ENCODE data around the gene WNT3A. TPM values are rescaled to one million over a fixed set of nuclear protein-coding genes. Genes with fewer than 3 reads are reported as not detected.

Gene WNT3A
- total and polyA plus RNA-seq, 2 experiments from 2014 or later, result 0.07 to 0.65 TPM

DNA sequence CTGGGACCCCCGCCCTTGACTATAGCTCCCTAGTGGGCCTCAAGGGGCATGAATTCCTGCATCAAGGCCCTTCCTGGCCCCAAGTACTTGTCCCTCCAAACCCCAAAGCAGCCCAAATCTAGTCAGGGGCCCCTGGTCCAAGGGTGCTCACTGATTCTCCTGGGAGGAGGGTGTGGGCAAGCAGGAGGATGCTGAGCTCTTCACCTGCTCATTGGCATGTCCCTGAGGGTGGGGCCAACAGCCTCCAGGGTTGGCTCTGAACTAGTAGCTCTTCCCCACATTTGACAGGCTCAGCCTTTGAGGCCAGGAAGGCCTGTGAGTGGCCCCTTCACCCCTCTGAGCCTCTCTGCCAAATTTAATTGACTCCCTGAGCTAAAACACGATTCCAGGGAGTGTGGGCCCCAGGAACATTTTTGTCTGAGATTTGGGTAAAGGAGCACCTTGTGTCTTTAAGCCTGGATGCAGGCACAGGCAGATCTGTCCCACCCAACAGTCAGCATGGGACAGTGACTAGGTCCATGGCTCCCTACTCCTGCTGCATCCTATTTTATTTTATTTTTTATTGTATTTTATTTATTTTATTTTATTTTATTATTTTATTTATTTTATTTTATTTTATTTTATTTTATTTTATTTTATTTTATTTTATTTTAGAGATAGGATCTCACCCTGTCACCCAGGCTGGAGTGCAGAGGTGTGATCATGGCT, 48.0 kb upstream of the WNT3A start:
- Histone ChIP-seq H3F3A (replicated peaks; ENCODE audit: low read depth) (no peaks in the 10 kb centered on the region), H3K79me2 (replicated peaks; ENCODE audit: insufficient read depth) (no peaks in the 10 kb centered on the region), H3K4me3 (no peak overlapping the region), H3K27ac (ENCODE audit: low read depth) (no peak overlapping the region), H3K4me1 (ENCODE audit: insufficient read depth) (no peaks in the 10 kb centered on the region), H3K36me3 (ENCODE audit: insufficient read depth) (no peaks in the 10 kb centered on the region), H3K27me3 (ENCODE audit: insufficient read depth) (peaks cover 6% of the 10 kb centered on the region; the same call in 1 of the 2 replicates), H4K20me1 (replicated peaks; ENCODE audit: insufficient read depth) (no peaks in the 10 kb centered on the region), H2AFZ (no peak overlapping the region), H3K9me2 (ENCODE audit: insufficient read depth) (no peaks in the 10 kb centered on the region), H3K4me2 (no peak overlapping the region)
- Mint-ChIP-seq H3K27me3 (ENCODE audit: insufficient read depth, low read depth, poor library complexity) (peaks cover 7% of the 10 kb centered on the region), H3K4me3 (no peak overlapping the region), H3K27ac (no peak overlapping the region), H3K36me3 (ENCODE audit: low read depth) (no peaks in the 10 kb centered on the region), H3K9me3 (peaks cover 5% of the 10 kb centered on the region; the same call in 1 of the 3 replicates), H3K4me1 (no peaks in the 10 kb centered on the region; the same call in 2 of the 3 replicates)
- no peak for DNase-seq (ENCODE audit: low spot score)
- no peak for ATAC-seq
- TF ChIP-seq ZNF114 (CRISPR knock-in tag; IDR thresholded peaks at IDR 0.05), result no peak
- TF ChIP-seq STAT1 (IDR thresholded peaks at IDR 0.05; ENCODE audit: unreplicated experiment), result no peak
- TF ChIP-seq ZNF331 (CRISPR knock-in tag; IDR thresholded peaks at IDR 0.05; ENCODE audit: low read depth), result no peak
- TF ChIP-seq JUNB (IDR thresholded peaks at IDR 0.05; ENCODE audit: unreplicated experiment), result no peak
- no peak for TF ChIP-seq NANOG (IDR thresholded peaks at IDR 0.05; ENCODE audit: borderline replicate concordance)
- TF ChIP-seq CREB1 (CRISPR knock-in tag; IDR thresholded peaks at IDR 0.05; ENCODE audit: low read depth), result no peak
- TF ChIP-seq, protein P1, sequence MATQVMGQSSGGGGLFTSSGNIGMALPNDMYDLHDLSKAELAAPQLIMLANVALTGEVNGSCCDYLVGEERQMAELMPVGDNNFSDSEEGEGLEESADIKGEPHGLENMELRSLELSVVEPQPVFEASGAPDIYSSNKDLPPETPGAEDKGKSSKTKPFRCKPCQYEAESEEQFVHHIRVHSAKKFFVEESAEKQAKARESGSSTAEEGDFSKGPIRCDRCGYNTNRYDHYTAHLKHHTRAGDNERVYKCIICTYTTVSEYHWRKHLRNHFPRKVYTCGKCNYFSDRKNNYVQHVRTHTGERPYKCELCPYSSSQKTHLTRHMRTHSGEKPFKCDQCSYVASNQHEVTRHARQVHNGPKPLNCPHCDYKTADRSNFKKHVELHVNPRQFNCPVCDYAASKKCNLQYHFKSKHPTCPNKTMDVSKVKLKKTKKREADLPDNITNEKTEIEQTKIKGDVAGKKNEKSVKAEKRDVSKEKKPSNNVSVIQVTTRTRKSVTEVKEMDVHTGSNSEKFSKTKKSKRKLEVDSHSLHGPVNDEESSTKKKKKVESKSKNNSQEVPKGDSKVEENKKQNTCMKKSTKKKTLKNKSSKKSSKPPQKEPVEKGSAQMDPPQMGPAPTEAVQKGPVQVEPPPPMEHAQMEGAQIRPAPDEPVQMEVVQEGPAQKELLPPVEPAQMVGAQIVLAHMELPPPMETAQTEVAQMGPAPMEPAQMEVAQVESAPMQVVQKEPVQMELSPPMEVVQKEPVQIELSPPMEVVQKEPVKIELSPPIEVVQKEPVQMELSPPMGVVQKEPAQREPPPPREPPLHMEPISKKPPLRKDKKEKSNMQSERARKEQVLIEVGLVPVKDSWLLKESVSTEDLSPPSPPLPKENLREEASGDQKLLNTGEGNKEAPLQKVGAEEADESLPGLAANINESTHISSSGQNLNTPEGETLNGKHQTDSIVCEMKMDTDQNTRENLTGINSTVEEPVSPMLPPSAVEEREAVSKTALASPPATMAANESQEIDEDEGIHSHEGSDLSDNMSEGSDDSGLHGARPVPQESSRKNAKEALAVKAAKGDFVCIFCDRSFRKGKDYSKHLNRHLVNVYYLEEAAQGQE (IDR thresholded peaks at IDR 0.05; ENCODE audit: unreplicated experiment), result no peak
- TF ChIP-seq ETS1 (IDR thresholded peaks at IDR 0.05), result no peak
- TF ChIP-seq, protein P2, sequence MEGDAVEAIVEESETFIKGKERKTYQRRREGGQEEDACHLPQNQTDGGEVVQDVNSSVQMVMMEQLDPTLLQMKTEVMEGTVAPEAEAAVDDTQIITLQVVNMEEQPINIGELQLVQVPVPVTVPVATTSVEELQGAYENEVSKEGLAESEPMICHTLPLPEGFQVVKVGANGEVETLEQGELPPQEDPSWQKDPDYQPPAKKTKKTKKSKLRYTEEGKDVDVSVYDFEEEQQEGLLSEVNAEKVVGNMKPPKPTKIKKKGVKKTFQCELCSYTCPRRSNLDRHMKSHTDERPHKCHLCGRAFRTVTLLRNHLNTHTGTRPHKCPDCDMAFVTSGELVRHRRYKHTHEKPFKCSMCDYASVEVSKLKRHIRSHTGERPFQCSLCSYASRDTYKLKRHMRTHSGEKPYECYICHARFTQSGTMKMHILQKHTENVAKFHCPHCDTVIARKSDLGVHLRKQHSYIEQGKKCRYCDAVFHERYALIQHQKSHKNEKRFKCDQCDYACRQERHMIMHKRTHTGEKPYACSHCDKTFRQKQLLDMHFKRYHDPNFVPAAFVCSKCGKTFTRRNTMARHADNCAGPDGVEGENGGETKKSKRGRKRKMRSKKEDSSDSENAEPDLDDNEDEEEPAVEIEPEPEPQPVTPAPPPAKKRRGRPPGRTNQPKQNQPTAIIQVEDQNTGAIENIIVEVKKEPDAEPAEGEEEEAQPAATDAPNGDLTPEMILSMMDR (conservative IDR thresholded peaks at IDR 0.05; ENCODE audit: low read depth in 2 of 2), result no peak
- TF ChIP-seq EZH2 (IDR thresholded peaks at IDR 0.05; ENCODE audit: low read depth, unreplicated experiment), result no peak
- no peak for TF ChIP-seq EZH2phosphoT487 (IDR thresholded peaks at IDR 0.05; ENCODE audit: unreplicated experiment)
- TF ChIP-seq POLR2AphosphoS5 (IDR thresholded peaks at IDR 0.05; ENCODE audit: low read depth), result no peak

Data from GM23338 (cell line).